HEK293T (cell line): Measurements from ENCODE around the gene USP53.

Experiments
- ARNT ChIP-seq: fragments of 450-650 bp; IDR thresholded peaks from 2 replicates; pipeline ENCODE4 v1.6.1; 2017; ENCODE audit warnings: mild to moderate bottlenecking
- BHLHE40 ChIP-seq: fragments of 450-650 bp; IDR thresholded peaks from 2 replicates; pipeline ENCODE4 v1.6.1; 2016; ENCODE audit warnings: mild to moderate bottlenecking, moderate library complexity, borderline replicate concordance
- CTBP1 ChIP-seq: fragments of 450-650 bp; IDR thresholded peaks from 2 replicates; pipeline ENCODE4 v1.6.1; 2016; ENCODE audit warnings: borderline replicate concordance
- ELF4 ChIP-seq: fragments of 450-650 bp; IDR thresholded peaks from 2 replicates; pipeline ENCODE4 v1.6.1; 2017; ENCODE audit warnings: antibody characterized with exemption
- FOXA1 ChIP-seq: fragments of 450-650 bp; IDR thresholded peaks from 2 replicates; pipeline ENCODE4 v1.6.1; 2016; ENCODE audit warnings: mild to moderate bottlenecking
- FOXM1 ChIP-seq: fragments of 450-650 bp; IDR thresholded peaks from 2 replicates; pipeline ENCODE4 v1.6.1; 2017; ENCODE audit warnings: mild to moderate bottlenecking, borderline replicate concordance
- L3MBTL2 ChIP-seq: fragments of 450-650 bp; conservative IDR thresholded peaks from 2 replicates; pipeline ENCODE4 v1.6.1; 2016; ENCODE audit warnings: mild to moderate bottlenecking
- LEF1 ChIP-seq: fragments of 450-650 bp; IDR thresholded peaks from 2 replicates; pipeline ENCODE4 v1.6.1; 2017; ENCODE audit warnings: mild to moderate bottlenecking, borderline replicate concordance
- NFRKB ChIP-seq: fragments of 450-650 bp; IDR thresholded peaks from 2 replicates; pipeline ENCODE4 v1.6.1; 2016; ENCODE audit warnings: mild to moderate bottlenecking, moderate library complexity
- SP1 ChIP-seq: fragments of 450-650 bp; IDR thresholded peaks from 2 replicates; pipeline ENCODE4 v1.6.1; 2017
- SUZ12 ChIP-seq: fragments of 450-650 bp; IDR thresholded peaks from 2 replicates; pipeline ENCODE4 v1.6.1; 2016; ENCODE audit warnings: mild to moderate bottlenecking
- TARDBP ChIP-seq: fragments of 450-650 bp; IDR thresholded peaks from 2 replicates; pipeline ENCODE4 v1.6.1; 2016
- ZNF384 ChIP-seq: fragments of 450-650 bp; IDR thresholded peaks from 2 replicates; pipeline ENCODE4 v1.6.1; 2016
- TF ChIP-seq, protein P1 (sequence below): fragments of 450-650 bp; IDR thresholded peaks from 2 replicates; pipeline ENCODE4 v1.6.1; 2016

DNA sequence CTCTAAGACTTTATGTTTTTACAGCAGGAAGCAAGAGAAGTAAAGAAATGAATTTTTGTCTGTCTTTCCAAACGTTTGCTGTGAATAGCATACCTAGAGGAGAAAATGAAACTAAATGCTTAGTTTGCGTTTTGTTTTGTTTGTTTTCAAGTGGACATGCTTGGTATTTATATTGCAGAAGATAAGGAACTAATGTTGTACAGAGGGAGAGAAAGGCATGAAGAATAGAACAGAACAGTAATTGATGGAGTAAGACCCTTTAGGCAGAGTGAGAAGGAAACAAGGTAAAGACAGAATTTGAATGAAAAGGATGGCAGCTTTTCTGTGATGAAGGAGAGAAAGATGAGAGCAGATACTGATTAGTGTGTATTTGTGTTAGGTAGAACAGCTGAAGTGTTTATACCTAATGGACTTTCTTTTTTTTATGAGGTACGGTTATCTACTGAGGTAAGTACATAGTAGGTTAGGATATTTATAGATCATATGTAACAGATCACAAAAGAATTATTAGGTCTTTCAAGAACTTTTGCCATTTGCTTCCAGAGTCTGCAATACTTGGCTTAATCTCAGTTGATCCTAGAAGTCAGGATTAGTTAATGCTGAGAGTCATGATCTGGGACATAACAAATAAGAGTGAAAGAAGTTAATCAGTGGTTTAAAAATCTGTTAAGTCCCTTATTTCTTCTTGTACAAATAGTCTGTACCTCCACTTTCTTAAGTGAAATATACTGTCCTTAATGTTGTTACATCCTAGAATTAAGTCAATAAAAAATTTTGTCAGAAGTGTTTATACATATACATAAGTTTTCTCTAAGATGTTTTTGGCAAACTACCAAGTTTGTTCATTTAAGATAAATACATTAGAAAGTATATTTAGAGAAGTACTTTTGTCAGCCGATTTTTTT is 72.6 kb downstream of the USP53 start:
- TF ChIP-seq BHLHE40 (no peak), SUZ12 (no peak), ELF4 (no peak), SP1 (no peak), TARDBP (no peak), LEF1 (no peak), FOXM1 (no peak), ARNT (no peak), L3MBTL2 (no peak), FOXA1 (no peak), CTBP1 (no peak), ZNF384 (no peak), NFRKB (no peak)
- TF ChIP-seq, protein P1, sequence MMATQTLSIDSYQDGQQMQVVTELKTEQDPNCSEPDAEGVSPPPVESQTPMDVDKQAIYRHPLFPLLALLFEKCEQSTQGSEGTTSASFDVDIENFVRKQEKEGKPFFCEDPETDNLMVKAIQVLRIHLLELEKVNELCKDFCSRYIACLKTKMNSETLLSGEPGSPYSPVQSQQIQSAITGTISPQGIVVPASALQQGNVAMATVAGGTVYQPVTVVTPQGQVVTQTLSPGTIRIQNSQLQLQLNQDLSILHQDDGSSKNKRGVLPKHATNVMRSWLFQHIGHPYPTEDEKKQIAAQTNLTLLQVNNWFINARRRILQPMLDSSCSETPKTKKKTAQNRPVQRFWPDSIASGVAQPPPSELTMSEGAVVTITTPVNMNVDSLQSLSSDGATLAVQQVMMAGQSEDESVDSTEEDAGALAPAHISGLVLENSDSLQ: no peak
